HG03108 (cell line): ENCODE data around the gene RBL1.
A peak's percentile ranks its signal among the peaks of the same experiment; 100 is the strongest.
"Not testable (repeated sequence)": the region's sequence is repeated elsewhere in the genome, so short reads cannot be mapped to it uniquely, and the experiment has no call there.

Source experiments
- ATAC-seq: cut with Tn5 transposase; IDR thresholded peaks from one replicate; pipeline ENCODE4 v1.9.1; 2021; ENCODE audit warnings: moderate library complexity; ENCODE audit not compliant: unreplicated experiment

Gene RBL1

GRCh38 chr20:37075932-37076685 lies 19.7 kb downstream of the RBL1 start:
- ATAC-seq: no peak

GRCh38 chr20:37072293-37073196 lies 23.3 kb downstream of the RBL1 start:
- ATAC-seq: no peak

- no peak for ATAC-seq
Measured at GRCh38 chr20:37071481-37071911, 24.3 kb downstream of the RBL1 start.

GRCh38 chr20:37069563-37069962 lies 26.2 kb downstream of the RBL1 start:
- ATAC-seq: not testable (repeated sequence)

GRCh38 chr20:37066168-37066567 lies 29.6 kb downstream of the RBL1 start:
- ATAC-seq: no peak

GRCh38 chr20:37055276-37055675 lies 40.5 kb downstream of the RBL1 start:
- no peak for ATAC-seq

GRCh38 chr20:37053230-37053950 lies 42.4 kb downstream of the RBL1 start:
- no peak for ATAC-seq

- ATAC-seq: peak; percentile 64
Measured at GRCh38 chr20:37042986-37043972, 52.5 kb downstream of the RBL1 start.

GRCh38 chr20:37039366-37039765 lies 56.4 kb downstream of the RBL1 start:
- ATAC-seq: not testable (repeated sequence)

- no peak for ATAC-seq
Measured at GRCh38 chr20:37032077-37032476, 63.7 kb downstream of the RBL1 start.

GRCh38 chr20:37020636-37021035 lies 75.2 kb downstream of the RBL1 start:
- ATAC-seq: no peak

- not testable (repeated sequence) for ATAC-seq
Measured at GRCh38 chr20:37012631-37013030, 83.2 kb downstream of the RBL1 start.

GRCh38 chr20:37011858-37012257 lies 83.9 kb downstream of the RBL1 start:
- not testable (repeated sequence) for ATAC-seq

- ATAC-seq: no peak
Measured at GRCh38 chr20:37011147-37011546, 84.7 kb downstream of the RBL1 start.

- ATAC-seq: no peak
Measured at GRCh38 chr20:37007898-37008649, 87.7 kb downstream of the RBL1 start.

- not testable (repeated sequence) for ATAC-seq
Measured at GRCh38 chr20:37005062-37005942, 90.5 kb downstream of the RBL1 start.

GRCh38 chr20:37001634-37002033 lies 94.2 kb downstream of the RBL1 start:
- ATAC-seq: not testable (repeated sequence)

GRCh38 chr20:37000171-37000570 lies 95.6 kb downstream of the RBL1 start:
- ATAC-seq: not testable (repeated sequence)
